GM18499 (cell line): ENCODE data around the gene IFT80.
"Not testable (repeated sequence)": the region's sequence is repeated elsewhere in the genome, so short reads cannot be mapped to it uniquely, and the experiment has no call there.

Experiments
- ATAC-seq: cut with Tn5 transposase; IDR thresholded peaks from one replicate; pipeline ENCODE4 v1.9.1; 2021; ENCODE audit warnings: moderate number of reproducible peaks; ENCODE audit not compliant: insufficient read depth, unreplicated experiment

IFT80 gene

DNA sequence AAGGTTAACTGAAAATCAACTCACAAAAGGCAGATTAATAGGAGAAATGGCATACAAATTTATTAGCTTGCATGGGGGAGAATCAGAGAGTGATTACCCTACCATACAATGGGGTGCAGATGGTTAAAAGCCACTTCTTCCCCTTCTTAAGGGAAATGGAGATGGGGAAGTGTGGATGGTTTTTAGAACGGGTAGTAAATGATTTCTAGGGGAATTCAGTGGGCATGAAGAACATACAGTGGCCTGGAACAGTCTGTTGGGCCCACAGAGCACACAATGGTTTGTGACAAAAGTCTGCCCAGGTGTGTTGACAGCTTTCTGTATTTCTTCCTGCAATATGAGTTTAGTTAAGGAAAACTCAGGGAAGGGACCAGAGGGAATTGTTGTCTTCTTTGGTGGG is 112.8 kb downstream of the IFT80 start:
- no peak for ATAC-seq

DNA sequence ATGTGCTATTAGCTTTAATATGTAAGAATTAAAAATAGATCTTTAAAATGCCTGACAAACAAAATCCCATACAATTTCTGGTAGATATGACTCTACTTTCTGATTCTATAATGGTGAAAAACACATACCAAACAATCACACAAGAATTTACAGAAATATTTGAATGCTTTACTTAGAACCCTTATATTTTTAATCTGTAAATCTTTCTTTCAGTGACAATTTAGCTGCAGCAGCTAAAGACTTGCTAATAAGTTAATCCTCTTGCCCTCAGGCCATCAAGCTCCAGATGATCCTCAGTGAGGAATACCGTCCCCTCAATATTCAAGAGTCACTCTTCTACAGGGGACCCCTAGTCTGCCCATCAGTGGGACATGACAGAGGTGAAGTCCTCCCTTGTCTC is 118.2 kb downstream of the IFT80 start:
- ATAC-seq, result no peak

GRCh38 chr3:160279657-160280056 is 119.4 kb downstream of the IFT80 start:
- ATAC-seq, result no peak

GRCh38 chr3:160278210-160278609 is 120.8 kb downstream of the IFT80 start:
- no peak for ATAC-seq

DNA sequence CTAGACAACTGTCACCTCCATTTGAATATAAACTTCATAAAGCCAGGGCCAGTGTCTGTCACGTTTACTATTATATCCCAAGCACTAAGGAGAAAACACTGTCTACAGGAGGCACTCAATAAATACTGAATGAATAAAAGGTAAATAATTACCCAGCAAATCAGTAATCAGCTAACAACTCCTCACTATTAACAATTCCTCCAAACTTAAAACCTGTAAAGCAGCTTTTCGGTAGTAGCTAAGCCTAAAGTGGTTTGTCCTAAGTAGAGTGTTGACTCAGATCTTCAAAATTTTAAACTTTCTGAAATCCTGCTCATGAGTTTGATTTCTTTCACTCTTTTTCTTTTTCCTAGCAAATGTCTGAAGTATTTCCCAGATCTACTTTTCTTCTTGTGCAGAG is 133.9 kb downstream of the IFT80 start:
- ATAC-seq, result no peak

DNA sequence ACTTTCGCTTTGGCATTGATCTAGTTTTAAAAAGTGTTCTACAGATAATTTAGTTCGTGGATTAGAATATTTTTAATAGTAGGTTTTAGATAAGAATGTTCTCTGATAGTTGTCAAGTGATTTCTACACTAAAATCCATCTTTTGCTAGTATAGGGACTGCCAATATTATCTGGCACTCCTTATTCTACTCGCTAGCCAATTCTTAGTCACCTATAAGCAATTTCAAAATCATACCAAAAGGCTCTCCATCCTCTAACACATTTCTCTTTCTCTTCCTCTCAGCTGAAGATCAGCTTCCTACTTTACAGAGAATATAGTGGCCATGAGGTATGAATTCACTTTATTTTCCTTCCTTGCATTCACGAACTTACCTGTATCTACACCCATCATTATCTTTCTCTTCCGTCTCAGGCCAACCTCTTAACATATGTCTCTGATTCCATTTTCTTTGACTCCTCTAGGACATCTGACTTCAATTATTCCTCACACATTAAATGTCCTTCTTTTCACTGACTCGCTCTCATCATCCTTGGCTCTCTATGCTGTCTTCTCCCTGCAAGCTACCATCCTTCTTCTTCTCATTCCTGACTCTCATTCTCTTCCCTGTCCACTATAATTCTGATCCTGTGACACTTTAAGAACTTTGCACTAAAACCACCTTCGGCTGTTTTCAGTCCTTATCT is 138.3 kb downstream of the IFT80 start:
- no peak for ATAC-seq

GRCh38 chr3:160259589-160259988 is 139.4 kb downstream of the IFT80 start:
- ATAC-seq, result no peak

DNA sequence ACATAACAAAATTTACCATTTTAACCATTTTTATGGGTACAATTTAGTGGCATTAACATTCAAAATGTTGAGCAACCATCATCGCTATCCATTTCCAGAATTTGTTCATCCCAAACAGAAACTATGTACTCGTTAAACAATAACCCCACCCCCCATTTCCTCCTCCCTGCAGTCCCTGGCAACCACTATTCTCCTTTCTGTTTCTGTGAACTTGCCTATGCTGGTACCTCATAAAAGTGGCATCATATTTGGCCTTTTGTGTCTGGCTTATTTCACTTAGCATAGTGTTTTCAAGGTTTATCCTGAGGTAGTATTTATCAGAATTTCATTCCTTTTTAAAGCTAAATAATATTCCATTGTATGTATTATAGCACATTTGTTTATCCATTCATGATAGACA is 141.4 kb downstream of the IFT80 start:
- no peak for ATAC-seq

- ATAC-seq, result no peak
Observed at GRCh38 chr3:160253298-160253697, 145.7 kb downstream of the IFT80 start.

GRCh38 chr3:160247766-160248165 is 151.3 kb downstream of the IFT80 start:
- no peak for ATAC-seq

- no peak for ATAC-seq
Observed at GRCh38 chr3:160245261-160245800, 153.7 kb downstream of the IFT80 start.

- ATAC-seq, result not testable (repeated sequence)
Observed at GRCh38 chr3:160240719-160241118, 158.3 kb downstream of the IFT80 start.

DNA sequence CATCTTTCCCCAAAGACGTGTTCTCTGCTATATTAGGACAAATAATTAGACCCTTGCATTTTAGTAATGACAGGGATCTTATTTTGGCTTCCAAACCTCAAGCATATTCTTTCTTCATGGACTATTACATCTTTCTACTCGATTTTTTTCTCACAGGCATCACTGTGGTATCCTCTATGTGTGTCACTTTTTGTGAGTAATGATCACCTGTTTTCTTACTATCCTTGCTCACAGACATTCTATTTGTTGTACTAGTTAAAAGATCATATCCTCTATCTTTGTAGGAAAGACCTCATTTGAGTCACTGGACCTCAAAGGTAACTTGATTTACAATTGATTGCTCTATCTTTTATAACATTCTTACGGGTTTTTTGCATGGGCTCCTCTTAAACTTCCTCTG is 167.0 kb downstream of the IFT80 start:
- ATAC-seq, result no peak

GRCh38 chr3:160227419-160227818 is 171.6 kb downstream of the IFT80 start:
- ATAC-seq, result no peak

DNA sequence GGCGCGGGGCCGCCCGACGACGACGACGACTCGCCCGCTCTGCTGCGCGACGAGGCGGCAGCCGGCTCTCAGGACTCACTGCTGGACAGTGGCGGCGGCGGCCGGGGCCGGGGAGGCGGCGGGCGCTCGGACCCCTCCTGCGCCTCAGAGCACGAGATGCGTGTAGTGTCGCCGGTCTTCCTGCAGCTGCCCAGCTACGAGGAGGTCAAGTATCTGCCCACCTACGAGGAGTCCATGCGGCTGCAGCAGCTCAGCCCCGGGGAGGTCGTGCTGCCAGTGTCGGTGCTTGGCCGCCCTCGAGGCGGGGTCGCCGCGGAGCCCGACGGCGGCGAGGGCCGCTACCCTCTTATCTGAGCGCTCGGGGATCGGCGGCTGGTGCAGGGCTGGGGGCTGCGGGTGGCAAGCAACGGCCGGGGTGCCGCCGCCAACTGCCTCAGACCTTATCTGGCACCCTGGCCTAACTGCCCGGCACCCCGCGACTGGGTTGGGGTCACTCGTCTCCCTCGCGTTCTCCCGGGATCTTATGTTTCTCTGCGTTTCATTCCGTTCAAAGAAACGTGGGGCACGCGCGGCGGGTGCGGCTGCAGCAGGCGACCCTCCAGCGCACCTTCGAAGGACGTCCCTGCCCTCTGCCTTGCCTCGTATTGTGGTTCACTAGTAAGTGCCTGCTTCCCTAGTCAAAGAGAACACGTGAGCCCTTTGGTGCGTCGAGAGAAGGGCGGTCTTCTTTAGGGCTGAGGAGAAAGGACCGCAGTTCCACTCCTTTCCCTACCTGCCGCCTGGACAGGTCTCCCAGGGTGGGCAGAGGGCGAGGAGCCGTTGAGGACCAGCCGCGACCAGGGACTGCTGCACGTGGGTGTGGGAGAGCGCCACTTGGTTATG is 172.8 kb downstream of the IFT80 start:
- ATAC-seq, result peak; percentile 13

GRCh38 chr3:160225176-160226025 is 173.6 kb downstream of the IFT80 start, which contains the start of gene C3orf80:
Gene C3orf80 (plus strand): TSS chr3:160225422. CDS start chr3:160225636, 214 bp downstream.
- ATAC-seq, result peak; percentile 62

DNA sequence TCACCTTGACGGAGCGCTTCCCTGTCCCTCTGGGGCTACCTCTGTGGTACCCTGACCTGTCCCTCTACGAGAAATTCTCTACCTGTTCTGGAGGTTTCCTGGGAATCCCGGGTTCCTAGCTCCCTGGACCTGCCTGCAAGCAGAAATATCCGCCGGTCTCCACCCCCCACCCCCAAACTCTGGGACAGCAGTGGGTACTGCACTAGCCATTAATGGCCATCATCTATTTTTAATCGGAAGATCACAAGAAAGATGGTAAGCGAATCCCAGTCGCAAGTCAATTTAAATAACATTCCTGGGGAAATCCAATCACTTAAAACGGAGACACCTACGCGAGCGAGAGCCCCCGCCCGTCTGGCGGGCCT is 174.2 kb downstream of the IFT80 start:
- no peak for ATAC-seq

- no peak for ATAC-seq
Observed at GRCh38 chr3:160224256-160224655, 174.8 kb downstream of the IFT80 start.

DNA sequence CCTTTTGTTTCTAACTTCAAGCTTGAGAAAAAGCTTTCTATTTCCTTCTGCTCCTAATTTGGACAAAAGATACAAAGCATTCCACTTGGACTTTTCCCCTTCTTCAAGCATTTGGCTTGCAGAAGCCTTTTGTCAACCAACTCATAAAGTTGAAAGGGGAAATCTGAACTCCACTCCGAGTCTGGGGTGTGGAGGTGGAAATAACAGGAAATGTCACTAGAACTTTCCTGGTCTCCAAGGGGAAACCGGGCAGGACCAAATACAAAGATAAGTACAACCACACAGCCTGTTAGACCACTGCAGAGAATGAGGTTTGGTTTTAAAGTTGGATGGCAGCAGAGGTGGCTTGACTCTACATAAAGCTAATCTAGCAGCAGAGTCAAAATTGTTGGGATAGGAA is 178.0 kb downstream of the IFT80 start:
- no peak for ATAC-seq

DNA sequence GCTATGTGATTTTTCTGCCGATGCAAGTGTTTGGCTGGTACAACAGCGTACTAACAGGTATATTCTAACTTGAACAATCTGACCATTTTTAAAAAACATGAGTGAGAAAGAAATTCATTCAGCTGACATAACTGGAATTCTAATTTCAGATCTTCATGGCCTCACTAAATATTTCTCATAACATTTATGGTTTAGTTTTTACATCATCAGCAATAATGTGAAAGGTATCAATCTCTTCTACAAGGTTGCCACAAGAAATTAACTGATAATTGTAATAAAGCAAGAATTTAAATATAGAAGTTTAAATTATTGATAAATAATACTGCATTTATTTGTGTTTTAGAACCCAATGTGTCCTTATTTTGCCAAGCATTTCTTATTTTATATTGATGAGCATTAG is 179.0 kb downstream of the IFT80 start:
- no peak for ATAC-seq
